GM19452 (cell line): Measurements from ENCODE around the gene CC2D2B.
"Not testable (repeated sequence)": the region's sequence is repeated elsewhere in the genome, so short reads cannot be mapped to it uniquely, and the experiment has no call there.

ENCODE experiments used
- ATAC-seq: cut with Tn5 transposase; IDR thresholded peaks from one replicate; pipeline ENCODE4 v1.9.1; 2021; ENCODE audit not compliant: unreplicated experiment

Gene CC2D2B

GRCh38 chr10:95907456-95908253 is at the start of gene CC2D2B:
TSS of gene CC2D2B (plus strand) at chr10:95907975. CDS start at chr10:95911324, 3,349 bp downstream.
- peak; percentile 88 for ATAC-seq

DNA sequence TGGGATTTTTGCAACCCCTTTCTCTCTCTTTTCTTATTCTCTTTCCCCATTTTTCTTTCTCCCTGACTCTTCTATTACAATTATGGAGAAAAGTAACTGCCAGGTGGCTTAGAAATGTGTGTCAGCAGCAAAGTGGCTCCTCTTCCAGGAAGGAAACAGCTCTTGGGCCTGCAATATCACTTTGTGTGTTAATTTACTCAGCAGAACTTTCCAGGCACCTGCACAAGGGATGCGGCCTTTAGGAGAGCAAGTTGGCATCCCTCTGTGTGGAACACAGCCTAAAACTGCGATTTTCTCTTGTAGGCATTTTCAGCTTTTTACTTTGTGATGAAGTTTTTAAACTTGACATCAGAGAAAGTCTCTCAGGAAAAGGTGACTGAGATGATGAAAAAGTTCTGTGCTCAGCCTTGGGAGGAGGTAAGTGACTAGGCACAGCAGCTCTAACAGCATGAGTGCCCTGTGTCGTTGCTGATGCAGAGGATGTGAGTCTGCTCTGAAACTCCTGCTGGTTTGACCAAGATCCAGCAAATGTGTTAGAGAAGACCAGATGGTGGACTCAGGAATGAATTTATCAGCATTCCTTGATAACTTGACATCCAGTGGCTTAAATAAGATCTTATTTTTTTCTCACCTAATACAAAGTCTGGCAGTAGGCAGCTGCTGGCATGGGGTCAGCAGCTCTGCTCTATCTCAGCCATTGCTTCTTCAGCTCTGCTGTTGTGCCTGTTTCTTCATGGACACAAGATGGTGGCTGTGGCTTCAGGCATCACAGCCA is 47.4 kb upstream of the CC2D2B start:
- no peak for ATAC-seq

GRCh38 chr10:95861386-95861785 is 46.4 kb upstream of the CC2D2B start:
- ATAC-seq, result no peak

- peak; percentile 87 for ATAC-seq
Measured at GRCh38 chr10:95864906-95865813, 42.6 kb upstream of the CC2D2B start.

- ATAC-seq, result no peak
Measured at GRCh38 chr10:95865814-95866466, 41.8 kb upstream of the CC2D2B start.

DNA sequence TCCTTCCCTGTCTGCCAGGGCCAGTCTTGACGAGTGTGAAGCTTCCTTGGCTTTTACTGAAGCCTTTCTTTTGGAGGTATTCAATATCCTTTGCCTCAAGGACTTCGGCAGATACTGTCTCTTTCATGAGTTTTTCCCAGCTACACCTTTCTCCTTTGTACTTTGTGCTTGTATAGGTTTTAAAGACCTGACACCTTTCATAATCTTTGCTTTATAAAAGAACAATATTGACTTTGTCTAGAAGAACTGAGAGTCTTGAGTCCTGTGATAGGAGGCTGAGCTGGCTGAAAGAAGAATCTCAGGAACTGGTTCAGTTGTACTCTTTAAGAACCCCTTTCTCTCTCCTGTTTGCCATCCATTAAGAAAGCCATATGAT is 41.3 kb upstream of the CC2D2B start:
- ATAC-seq, result no peak

GRCh38 chr10:95867866-95868265 is 39.9 kb upstream of the CC2D2B start:
- no peak for ATAC-seq

GRCh38 chr10:95872158-95872711 is 35.5 kb upstream of the CC2D2B start:
- no peak for ATAC-seq

DNA sequence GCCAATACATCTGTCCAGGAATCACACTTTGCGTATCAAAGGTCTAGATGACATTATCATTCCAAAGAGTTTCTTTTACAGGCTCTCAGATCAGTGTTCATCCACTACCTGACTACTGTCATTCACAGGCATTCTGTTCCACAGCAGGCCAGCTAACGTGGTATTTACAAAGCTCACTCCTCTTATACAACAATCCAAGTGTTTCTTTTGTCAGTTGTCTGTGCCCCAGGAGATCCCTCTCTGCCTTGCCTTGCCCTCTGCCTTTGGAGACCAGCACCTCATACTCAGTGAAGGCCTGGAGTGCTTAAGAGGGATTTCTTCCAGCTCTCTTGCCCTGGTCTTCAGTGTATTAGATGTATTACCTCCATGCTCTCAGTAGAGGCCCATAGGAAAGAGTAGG is 34.6 kb upstream of the CC2D2B start:
- ATAC-seq, result no peak

- ATAC-seq, result no peak
Measured at GRCh38 chr10:95873651-95874050, 34.1 kb upstream of the CC2D2B start.

- ATAC-seq, result not testable (repeated sequence)
Measured at GRCh38 chr10:95874783-95875182, 33.0 kb upstream of the CC2D2B start.

DNA sequence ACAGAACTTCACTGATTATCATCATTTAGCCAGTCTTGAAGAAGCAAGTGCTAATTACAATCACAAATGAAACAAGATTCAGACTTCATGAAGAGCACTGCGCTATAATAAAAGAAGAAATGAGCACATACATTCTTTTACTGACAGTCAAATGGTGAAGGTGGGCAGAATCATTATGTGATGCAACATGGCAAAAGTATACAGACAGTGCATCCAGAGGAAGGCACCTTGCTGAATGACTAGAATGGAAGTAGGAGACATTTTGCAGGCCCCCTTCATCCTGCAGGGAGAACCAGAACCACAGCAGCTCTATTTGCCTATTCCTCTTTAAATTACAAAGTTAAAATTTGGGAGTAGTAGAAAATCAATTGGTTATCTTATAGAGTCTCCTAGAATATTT is 31.0 kb upstream of the CC2D2B start:
- ATAC-seq, result no peak

DNA sequence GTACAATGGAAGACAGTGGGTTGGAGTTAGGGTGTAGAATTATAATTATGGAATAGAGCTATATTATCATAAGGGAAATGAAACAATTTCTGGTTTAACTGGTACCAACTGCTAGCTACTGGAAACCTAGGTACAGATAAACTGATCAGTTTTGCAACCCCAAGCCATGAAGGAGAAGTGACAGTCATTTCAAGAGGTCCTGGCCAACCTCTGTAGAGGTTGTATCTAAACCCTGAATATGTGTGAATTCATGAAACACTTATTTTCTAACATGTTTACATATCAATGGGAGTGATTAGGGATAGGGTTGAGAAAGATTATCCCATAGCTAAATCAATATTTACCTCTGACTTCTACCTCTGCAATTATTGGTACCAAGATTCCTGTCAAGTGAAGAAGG is 29.9 kb upstream of the CC2D2B start:
- no peak for ATAC-seq

GRCh38 chr10:95880704-95881103 is 27.1 kb upstream of the CC2D2B start:
- ATAC-seq, result peak; percentile 43

DNA sequence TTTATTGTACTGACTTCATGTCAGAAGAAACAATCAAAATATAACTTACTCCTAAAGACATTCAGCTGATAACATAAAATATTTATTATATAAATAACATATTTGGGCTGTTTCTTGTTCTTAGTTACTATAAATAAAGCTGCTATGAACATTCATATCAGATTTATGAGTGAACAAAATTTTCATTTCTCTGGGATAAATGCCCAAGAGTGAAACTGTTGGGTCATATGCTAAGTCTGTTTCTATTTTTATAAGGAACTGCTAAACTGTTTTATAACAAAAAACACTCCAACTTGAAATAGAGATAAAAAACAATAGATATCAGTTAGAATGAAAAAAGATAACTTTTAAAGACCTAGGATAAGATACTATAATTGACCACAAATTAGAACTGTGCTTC is 26.5 kb upstream of the CC2D2B start:
- ATAC-seq, result no peak

- ATAC-seq, result no peak
Measured at GRCh38 chr10:95889830-95890229, 17.9 kb upstream of the CC2D2B start.

DNA sequence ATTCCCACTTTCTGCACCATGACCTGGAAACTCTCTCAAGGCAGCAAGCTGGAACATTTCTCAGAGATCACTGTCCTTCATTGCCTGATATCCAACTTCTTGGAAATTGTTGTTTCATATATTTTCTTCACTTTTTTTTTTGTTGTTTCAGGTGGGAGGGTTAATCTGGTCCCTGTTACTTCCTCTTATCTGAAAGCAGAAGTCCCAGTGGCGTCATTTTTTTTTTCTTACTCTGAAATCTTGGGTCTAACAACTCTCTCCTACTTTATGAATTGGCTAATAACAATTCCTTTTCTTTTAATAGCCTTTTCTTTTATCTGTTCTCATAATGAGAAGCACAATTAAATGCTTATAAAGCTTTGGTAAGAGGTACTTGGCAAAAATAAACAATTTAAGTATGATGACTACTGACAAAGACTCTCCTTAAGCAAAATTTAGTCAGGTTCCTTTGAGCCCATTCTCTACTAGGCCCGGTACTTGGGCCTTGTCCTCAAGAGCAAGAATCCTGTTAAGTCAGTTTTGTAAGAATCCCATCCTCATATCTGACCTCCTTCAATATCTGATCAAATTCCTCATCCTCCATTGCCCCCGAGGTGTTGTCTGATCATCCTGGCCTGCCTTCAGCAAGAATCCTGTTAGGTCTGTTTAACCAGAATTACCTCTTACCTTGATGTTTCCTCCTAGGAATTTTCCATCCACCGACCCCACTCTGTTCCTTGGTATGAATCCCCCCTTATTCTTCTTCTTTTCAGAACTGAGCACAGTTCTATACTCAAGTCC is 11.5 kb upstream of the CC2D2B start:
- no peak for ATAC-seq

- not testable (repeated sequence) for ATAC-seq
Measured at GRCh38 chr10:95905897-95906580, 1.7 kb upstream of the CC2D2B start.
